ENCODE measurements around the gene RNF222.

The RNF222 gene

GRCh38 chr17:8371786-8372185, 25.8 kb downstream of the RNF222 start:
- no peak for TF ChIP-seq CTCF (IDR thresholded peaks at IDR 0.05; ENCODE audit: low read depth, low read length)

DNA sequence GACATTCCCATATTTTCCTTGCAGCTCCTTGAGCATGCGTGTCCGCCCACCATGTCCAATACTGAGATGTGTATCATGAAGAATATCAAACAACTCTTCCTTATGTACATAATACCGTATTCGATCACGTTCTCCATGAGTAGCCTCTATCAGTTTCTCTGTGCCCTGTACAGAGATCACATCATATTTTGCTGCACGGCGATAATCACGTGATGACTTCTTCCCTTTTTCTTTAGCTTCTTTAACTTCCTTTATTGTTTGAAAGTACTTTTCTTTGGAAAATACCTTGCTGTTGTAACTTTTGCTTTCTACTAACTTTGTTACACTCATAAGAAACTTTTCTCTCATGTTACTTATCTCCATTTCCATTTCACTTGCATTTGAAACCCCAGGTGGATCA, 27.7 kb downstream of the RNF222 start:
- DNase-seq (ENCODE audit: extremely low read depth, low read depth) = no peak
- TF ChIP-seq CTCF (IDR thresholded peaks at IDR 0.05; ENCODE audit: low read depth, low read length) = no peak

More at GRCh38 chr17:8371786-8372185, 25.8 kb downstream of the RNF222 start:
- DNase-seq (ENCODE audit: extremely low read depth, low read depth) = no peak

GRCh38 chr17:8368193-8368592, 29.4 kb downstream of the RNF222 start:
- TF ChIP-seq CTCF (IDR thresholded peaks at IDR 0.05; ENCODE audit: low read depth, low read length) = no peak
- no peak for DNase-seq (ENCODE audit: extremely low read depth, low read depth)

DNA sequence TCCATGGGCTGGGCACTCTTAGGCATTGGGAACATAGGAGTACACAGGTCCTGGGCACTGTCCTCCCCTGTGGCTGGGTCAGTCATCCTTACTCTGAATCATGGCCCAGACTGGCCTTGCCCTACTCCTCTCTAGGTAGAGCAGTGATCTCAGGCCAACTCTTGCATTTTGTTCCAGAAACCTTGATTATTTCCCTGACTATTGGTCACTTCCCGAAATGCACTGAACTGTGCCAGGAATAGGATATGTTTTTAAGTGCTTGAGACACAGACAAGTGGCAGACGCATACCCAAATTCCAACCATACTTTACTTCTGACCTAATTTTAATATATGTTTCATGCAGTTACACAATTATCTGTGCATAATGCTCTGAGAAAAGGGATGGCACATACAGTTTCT, 31.4 kb downstream of the RNF222 start:
- DNase-seq (ENCODE audit: extremely low read depth, low read depth) = peak; percentile 25
- no peak for TF ChIP-seq CTCF (IDR thresholded peaks at IDR 0.05; ENCODE audit: low read depth, low read length)

- TF ChIP-seq CTCF (IDR thresholded peaks at IDR 0.05; ENCODE audit: low read depth, low read length) = no peak
- no peak for DNase-seq (ENCODE audit: extremely low read depth, low read depth)
Observed at GRCh38 chr17:8365143-8365542, 32.5 kb downstream of the RNF222 start.

DNA sequence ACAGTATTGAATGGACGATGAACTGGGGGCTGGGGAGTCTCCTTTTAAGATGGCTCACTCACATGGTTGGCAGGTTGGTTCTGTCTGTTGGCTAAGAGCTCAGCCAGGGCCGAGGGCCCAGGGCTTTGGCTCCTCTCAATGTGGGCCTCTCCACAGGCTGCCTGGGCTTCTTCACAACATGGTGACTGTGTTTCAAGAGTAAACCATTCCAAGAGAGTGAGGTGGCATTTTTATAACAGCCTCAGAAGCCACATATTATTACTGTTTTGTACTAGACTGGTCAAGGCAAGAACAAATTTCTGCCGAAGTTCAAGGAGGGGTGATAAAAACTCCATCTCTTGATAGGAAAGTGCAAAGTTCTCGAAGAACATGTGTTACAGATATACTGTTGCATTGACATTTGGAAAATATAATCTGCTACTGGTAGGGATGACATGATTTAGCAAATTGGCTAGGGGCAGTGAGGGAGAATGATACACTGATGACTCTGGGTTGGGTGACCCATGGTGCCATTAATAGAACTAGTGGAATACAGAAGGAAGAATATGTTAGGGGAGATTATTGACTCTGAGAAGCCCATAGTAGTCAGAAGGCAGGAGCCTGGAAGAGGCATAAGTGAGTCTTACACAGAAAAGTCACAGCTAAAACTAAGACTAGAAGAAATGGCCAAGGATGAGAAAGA, 34.8 kb downstream of the RNF222 start:
- TF ChIP-seq CTCF (IDR thresholded peaks at IDR 0.05; ENCODE audit: low read depth, low read length) = no peak
- DNase-seq (ENCODE audit: extremely low read depth, low read depth) = no peak

DNA sequence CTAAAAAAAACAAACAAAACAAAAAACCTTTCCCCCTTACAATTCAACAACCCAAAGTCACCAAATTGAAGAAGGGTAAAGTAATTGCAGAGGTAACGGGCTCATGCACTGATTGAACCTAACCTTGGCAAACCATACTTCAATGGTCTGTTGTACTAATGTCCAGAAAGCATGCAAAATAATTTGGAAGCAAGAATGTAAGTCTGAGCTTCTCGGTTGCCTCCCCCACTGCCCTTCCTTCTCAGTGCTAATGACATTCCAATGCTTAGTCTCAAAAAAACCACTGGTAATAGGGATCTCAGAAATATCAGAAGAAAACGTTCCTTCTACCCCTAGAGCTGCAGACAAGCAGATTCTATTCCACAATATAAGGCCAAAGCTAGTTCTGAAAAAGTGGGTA, 36.9 kb downstream of the RNF222 start:
- TF ChIP-seq CTCF (IDR thresholded peaks at IDR 0.05; ENCODE audit: low read depth, low read length) = no peak
- DNase-seq (ENCODE audit: extremely low read depth, low read depth) = no peak

All from AG09319 (cell line).